GM23248 (cell line): ENCODE results near the gene DCDC2B. TPM values are rescaled to one million over a fixed set of nuclear protein-coding genes. Genes with fewer than 3 reads are reported as not detected.

Experiments used
- DNase-seq: peaks from one replicate; pipeline ENCODE4 v3.0.0-alpha.2; 2015
- H2AFZ ChIP-seq: fragments of 200-600 bp; sonication (generic); 2 replicates; pipeline ENCODE4 v1.6.1; 2016; ENCODE audit warnings: antibody characterized with exemption
- H3F3A ChIP-seq: fragments of 200-600 bp; sonication (generic); 2 replicates; pipeline ENCODE4 v1.6.1; 2016; ENCODE audit warnings: mild to moderate bottlenecking, antibody characterized with exemption, mixed run types; ENCODE audit not compliant: insufficient read depth
- H3K27ac ChIP-seq: fragments of 200-600 bp; sonication (generic); 2 replicates; pipeline ENCODE4 v1.5.1; 2016; ENCODE audit warnings: mild to moderate bottlenecking
- H3K27me3 ChIP-seq: fragments of 200-600 bp; sonication (generic); replicated peaks from 2 replicates; pipeline ENCODE4 v1.6.1; 2016; ENCODE audit warnings: mild to moderate bottlenecking; ENCODE audit not compliant: insufficient read depth
- H3K36me3 ChIP-seq: fragments of 200-600 bp; sonication (generic); 2 replicates; pipeline ENCODE4 v1.6.1; 2016; ENCODE audit warnings: low read depth, mild to moderate bottlenecking
- H3K4me1 ChIP-seq: fragments of 200-600 bp; sonication (generic); 2 replicates; pipeline ENCODE4 v1.6.1; 2016; ENCODE audit warnings: mild to moderate bottlenecking; ENCODE audit not compliant: insufficient read depth
- H3K4me2 ChIP-seq: fragments of 200-600 bp; sonication (generic); one replicate; pipeline ENCODE4 v1.6.1; 2016; ENCODE audit warnings: mild to moderate bottlenecking; ENCODE audit not compliant: unreplicated experiment
- H3K4me3 ChIP-seq: fragments of 200-600 bp; sonication (generic); 2 replicates; pipeline ENCODE4 v1.5.1; 2016; ENCODE audit warnings: mild to moderate bottlenecking
- H3K79me2 ChIP-seq: fragments of 200-600 bp; sonication (generic); 2 replicates; pipeline ENCODE4 v1.6.1; 2016; ENCODE audit warnings: mild to moderate bottlenecking; ENCODE audit not compliant: insufficient read depth
- H3K9ac ChIP-seq: fragments of 200-600 bp; sonication (generic); 2 replicates; pipeline ENCODE4 v1.6.1; 2016; ENCODE audit warnings: mild to moderate bottlenecking
- H3K9me2 ChIP-seq: fragments of 200-600 bp; sonication (generic); 2 replicates; pipeline ENCODE4 v1.6.1; 2016; ENCODE audit warnings: mixed run types, mild to moderate bottlenecking, moderate library complexity; ENCODE audit not compliant: insufficient read depth
- H3K9me3 ChIP-seq: fragments of 200-600 bp; sonication (generic); one replicate; pipeline ENCODE4 v1.6.1; 2017; ENCODE audit warnings: low read depth
- H4K20me1 ChIP-seq: fragments of 200-600 bp; sonication (generic); 2 replicates; pipeline ENCODE4 v1.6.0; 2016; ENCODE audit not compliant: insufficient read depth
- EZH2 ChIP-seq: fragments of 200-600 bp; sonication (generic); IDR thresholded peaks from 2 replicates; pipeline ENCODE4 v1.6.1; 2018; ENCODE audit warnings: antibody characterized with exemption, mild to moderate bottlenecking; ENCODE audit not compliant: insufficient read depth, poor library complexity, severe bottlenecking
- EZH2phosphoT487 ChIP-seq: fragments of 200-600 bp; sonication (generic); IDR thresholded peaks from 2 replicates; pipeline ENCODE4 v1.6.1; 2018; ENCODE audit warnings: antibody characterized with exemption, moderate library complexity, mild to moderate bottlenecking, low read depth; ENCODE audit not compliant: insufficient read depth
- WGBS, 2 experiments: methylation state at CpG; one replicate each; pipeline ENCODE4 v1.1.6; 2015 to 2017; ENCODE audit warnings: low lambda C conversion rate in 2 of 2, low coverage in 1 of 2; ENCODE audit errors: missing lambda C conversion rate in 2 of 2; 5-methylcytosine and 5-hydroxymethylcytosine counted together
- in situ Hi-C: fragments of 300-500 bp; cut with MboI; formaldehyde crosslinking; loops from 2 replicates; pipeline ENCODE4 v1.15.0; 2020
- polyA plus RNA-seq: library from polyadenylated mRNA; unstranded; fragments of >200 nt; fragmentation: Nextera tagmentation; extraction: Ambion mirVana; gene quantifications from 2 replicates; pipeline ENCODE4 v1.2.1, GENCODE V29; 2016
- total RNA-seq: library from RNA; depleted of rRNA; stranded (reverse); fragments of >200 nt; shearing (Covaris generic); gene quantifications from 2 replicates; pipeline ENCODE4 v1.2.3, GENCODE V29; 2014

Gene DCDC2B
- total and polyA plus RNA-seq, 2 experiments from 2014 or later, result 0.21 TPM; not detected in 1

DNA sequence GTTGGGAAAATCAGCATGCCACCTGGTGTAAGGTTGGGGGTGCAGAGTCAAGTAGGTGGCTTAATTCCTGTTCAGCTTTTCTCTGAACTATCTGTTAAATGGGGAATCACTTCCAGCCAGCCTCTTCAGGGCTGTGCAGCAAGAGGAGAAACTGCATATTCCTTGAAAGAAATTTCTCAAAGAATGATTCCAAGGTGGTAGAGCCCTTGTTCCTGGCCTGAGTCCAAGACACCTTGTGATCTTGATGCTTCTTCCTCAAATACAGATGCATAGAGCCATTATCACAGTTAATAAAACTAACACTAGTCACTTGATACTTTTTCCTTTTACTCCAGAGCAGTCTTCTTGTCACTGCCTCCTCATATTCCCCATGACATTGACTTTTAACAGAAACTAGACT, 24.2 kb upstream of the DCDC2B start:
- peak overlapping the region; percentile 8 for H3K4me2 ChIP-seq
- no peak overlapping the region for H2AFZ ChIP-seq
- in situ Hi-C loops, result no loop called here
- H3K9me3 ChIP-seq, result no peaks in the 10 kb centered on the region
- peaks cover 95% of the 10 kb centered on the region for H3K79me2 ChIP-seq
- TF ChIP-seq EZH2, result no peak
- TF ChIP-seq EZH2phosphoT487, result no peak
- peaks cover 5% of the 10 kb centered on the region; the same call in 1 of the 2 replicates for H4K20me1 ChIP-seq
- no peak overlapping the region for H3K27ac ChIP-seq
- no peak overlapping the region for H3K9ac ChIP-seq
- H3K4me1 ChIP-seq, result peaks cover 33% of the 10 kb centered on the region
- no peak for DNase-seq
- no peaks in the 10 kb centered on the region for H3K9me2 ChIP-seq
- no peak overlapping the region for H3K4me3 ChIP-seq
- peaks cover 24% of the 10 kb centered on the region for H3F3A ChIP-seq
- H3K36me3 ChIP-seq, result peaks cover 55% of the 10 kb centered on the region
- H3K27me3 ChIP-seq, result no peaks in the 10 kb centered on the region

DNA sequence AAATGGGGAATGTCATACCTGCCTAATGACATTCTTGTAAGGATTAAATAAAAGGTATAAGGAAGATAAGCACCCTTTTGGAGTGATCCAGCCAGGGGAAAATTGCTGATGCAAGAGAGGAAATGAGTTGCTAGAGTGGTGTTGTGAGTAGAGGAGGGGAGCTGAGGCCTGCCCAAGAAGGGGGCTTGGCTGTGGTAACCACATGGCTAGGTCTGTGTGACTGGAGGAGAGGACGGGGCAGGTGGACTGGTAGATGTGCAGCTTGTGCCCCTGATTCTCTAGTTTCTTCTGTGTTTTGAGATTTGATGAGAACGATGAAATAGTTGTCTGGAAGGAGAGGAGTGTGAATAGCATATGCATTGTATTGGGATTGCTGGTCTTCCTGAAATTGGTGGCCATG, 22.8 kb upstream of the DCDC2B start:
- H3F3A ChIP-seq, result peaks cover 14% of the 10 kb centered on the region
- peaks cover 68% of the 10 kb centered on the region for H3K36me3 ChIP-seq
- no peaks in the 10 kb centered on the region for H3K9me3 ChIP-seq
- in situ Hi-C loops, result no loop called here
- no peaks in the 10 kb centered on the region for H3K27me3 ChIP-seq
- H3K79me2 ChIP-seq, result peaks cover 91% of the 10 kb centered on the region
- 100% methylated on average over 2 of the region's 2 CpGs for whole genome bisulfite sequencing, 2 experiments
- H3K27ac ChIP-seq, result no peak overlapping the region
- DNase-seq, result no peak
- peaks cover 33% of the 10 kb centered on the region for H3K4me1 ChIP-seq
- peaks cover 5% of the 10 kb centered on the region; the same call in 1 of the 2 replicates for H4K20me1 ChIP-seq
- H3K9ac ChIP-seq, result no peak overlapping the region
- 0 out of 2 replicates have a peak overlapping the region, but pooled peaks have one; percentile 19 for H3K4me3 ChIP-seq
- H3K9me2 ChIP-seq, result no peaks in the 10 kb centered on the region
- peak overlapping the region; percentile 29 for H3K4me2 ChIP-seq
- H2AFZ ChIP-seq, result no peak overlapping the region
- no peak for TF ChIP-seq EZH2phosphoT487
- no peak for TF ChIP-seq EZH2

DNA sequence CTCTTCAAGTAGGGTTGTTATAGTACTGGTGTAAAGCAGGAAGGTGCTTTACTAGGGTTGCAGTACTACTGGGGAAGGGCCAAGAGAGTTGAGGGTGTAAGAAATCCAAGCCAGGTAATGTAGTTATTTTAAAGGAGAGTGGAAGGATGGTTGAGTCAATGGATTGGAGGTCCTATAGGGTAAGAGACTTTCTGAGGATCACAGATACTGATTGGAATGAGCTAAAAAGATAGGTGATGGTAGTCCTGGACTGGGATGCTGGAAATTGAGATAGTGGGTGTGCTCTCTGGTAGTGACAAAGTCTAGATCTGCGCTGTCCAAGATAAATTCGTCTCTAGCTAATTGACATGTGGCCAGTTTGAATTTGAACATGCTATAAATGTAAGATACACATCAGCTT, 22.4 kb upstream of the DCDC2B start:
- Histone ChIP-seq H2AFZ (no peak overlapping the region), H3K4me3 (0 out of 2 replicates have a peak overlapping the region, but pooled peaks have one; percentile 19), H3K36me3 (peaks cover 72% of the 10 kb centered on the region), H3K79me2 (peaks cover 87% of the 10 kb centered on the region), H3K4me1 (peaks cover 33% of the 10 kb centered on the region), H4K20me1 (peaks cover 5% of the 10 kb centered on the region; the same call in 1 of the 2 replicates), H3K9me3 (no peaks in the 10 kb centered on the region), H3K27ac (no peak overlapping the region), H3K4me2 (no peak overlapping the region), H3K9me2 (no peaks in the 10 kb centered on the region), H3F3A (peaks cover 10% of the 10 kb centered on the region), H3K9ac (no peak overlapping the region), H3K27me3 (no peaks in the 10 kb centered on the region)
- in situ Hi-C loops, result no loop called here
- no peak for DNase-seq
- WGBS, 2 experiments, result 57 to 66% methylated on average over 2 of the region's 2 CpGs
- no peak for TF ChIP-seq EZH2phosphoT487
- TF ChIP-seq EZH2, result no peak

DNA sequence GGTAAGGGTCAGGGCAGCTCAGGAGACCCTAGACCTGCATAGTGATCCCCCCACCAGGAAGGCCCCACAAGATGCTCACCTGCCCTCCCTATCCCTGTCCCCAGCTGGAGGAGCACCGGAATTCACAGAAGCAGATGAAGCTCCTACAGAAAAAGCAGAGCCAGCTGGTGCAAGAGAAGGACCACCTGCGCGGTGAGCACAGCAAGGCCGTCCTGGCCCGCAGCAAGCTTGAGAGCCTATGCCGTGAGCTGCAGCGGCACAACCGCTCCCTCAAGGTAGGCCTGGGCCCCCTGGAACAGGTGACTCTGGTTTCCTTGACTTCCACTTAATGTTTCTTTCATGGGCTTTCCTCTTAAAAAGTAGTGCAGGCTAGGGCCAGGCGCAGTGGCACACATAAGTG, 21.0 kb upstream of the DCDC2B start:
- WGBS, 2 experiments, result 91 to 95% methylated on average over 9 of the region's 9 CpGs
- H4K20me1 ChIP-seq, result peaks cover 5% of the 10 kb centered on the region; the same call in 1 of the 2 replicates
- in situ Hi-C loops, result no loop called here
- 0 out of 2 replicates have a peak, but pooled peaks cover 20% of the 10 kb centered on the region for H3K4me1 ChIP-seq
- no peak overlapping the region for H3K4me3 ChIP-seq
- no peaks in the 10 kb centered on the region for H3K9me3 ChIP-seq
- H3K36me3 ChIP-seq, result peaks cover 80% of the 10 kb centered on the region
- TF ChIP-seq EZH2phosphoT487 (no peak), EZH2 (no peak)
- no peak for DNase-seq
- no peak overlapping the region for H3K4me2 ChIP-seq
- H3K9me2 ChIP-seq, result no peaks in the 10 kb centered on the region
- peaks cover 13% of the 10 kb centered on the region for H3F3A ChIP-seq
- peaks cover 73% of the 10 kb centered on the region for H3K79me2 ChIP-seq
- no peak overlapping the region for H3K9ac ChIP-seq
- H3K27me3 ChIP-seq, result no peaks in the 10 kb centered on the region
- no peak overlapping the region for H2AFZ ChIP-seq
- no peak overlapping the region for H3K27ac ChIP-seq
